ENCODE results near the gene RNF103. TPM values are rescaled to one million over a fixed set of nuclear protein-coding genes. Genes with fewer than 3 reads are reported as not detected.
A peak's percentile ranks its signal among the peaks of the same experiment; 100 is the strongest.

RNF103 gene
- total and polyA plus RNA-seq, 2 of the 13 experiments (the other 11 are each of a cell fraction or from before 2014, with no cell fraction given): 19.8 to 21.1 TPM

DNA sequence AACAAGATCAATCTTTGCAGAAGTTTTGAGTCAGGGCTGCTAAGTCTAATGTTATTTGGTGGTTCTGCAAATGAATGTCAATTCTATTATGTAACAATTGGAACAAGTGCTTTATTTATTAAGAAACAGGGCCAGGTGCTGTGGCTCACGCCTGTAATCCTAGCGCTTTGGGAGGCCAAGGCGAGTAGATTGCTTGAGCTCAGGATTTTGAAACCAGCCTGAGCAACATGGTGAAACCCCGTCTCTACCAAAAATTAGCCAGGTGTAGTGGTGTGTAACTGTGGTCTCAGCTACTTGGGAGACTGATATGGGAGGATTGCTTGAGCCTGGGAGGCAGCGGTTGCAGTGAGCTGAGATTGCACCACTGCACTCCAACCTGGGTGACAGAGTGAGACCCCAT lies 13.2 kb upstream of the RNF103 start (continued):
- TF ChIP-seq, protein P1, sequence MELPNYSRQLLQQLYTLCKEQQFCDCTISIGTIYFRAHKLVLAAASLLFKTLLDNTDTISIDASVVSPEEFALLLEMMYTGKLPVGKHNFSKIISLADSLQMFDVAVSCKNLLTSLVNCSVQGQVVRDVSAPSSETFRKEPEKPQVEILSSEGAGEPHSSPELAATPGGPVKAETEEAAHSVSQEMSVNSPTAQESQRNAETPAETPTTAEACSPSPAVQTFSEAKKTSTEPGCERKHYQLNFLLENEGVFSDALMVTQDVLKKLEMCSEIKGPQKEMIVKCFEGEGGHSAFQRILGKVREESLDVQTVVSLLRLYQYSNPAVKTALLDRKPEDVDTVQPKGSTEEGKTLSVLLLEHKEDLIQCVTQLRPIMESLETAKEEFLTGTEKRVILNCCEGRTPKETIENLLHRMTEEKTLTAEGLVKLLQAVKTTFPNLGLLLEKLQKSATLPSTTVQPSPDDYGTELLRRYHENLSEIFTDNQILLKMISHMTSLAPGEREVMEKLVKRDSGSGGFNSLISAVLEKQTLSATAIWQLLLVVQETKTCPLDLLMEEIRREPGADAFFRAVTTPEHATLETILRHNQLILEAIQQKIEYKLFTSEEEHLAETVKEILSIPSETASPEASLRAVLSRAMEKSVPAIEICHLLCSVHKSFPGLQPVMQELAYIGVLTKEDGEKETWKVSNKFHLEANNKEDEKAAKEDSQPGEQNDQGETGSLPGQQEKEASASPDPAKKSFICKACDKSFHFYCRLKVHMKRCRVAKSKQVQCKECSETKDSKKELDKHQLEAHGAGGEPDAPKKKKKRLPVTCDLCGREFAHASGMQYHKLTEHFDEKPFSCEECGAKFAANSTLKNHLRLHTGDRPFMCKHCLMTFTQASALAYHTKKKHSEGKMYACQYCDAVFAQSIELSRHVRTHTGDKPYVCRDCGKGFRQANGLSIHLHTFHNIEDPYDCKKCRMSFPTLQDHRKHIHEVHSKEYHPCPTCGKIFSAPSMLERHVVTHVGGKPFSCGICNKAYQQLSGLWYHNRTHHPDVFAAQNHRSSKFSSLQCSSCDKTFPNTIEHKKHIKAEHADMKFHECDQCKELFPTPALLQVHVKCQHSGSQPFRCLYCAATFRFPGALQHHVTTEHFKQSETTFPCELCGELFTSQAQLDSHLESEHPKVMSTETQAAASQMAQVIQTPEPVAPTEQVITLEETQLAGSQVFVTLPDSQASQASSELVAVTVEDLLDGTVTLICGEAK (IDR thresholded peaks at IDR 0.05): no peak
- TF ChIP-seq, protein P1 (CRISPR knock-in tag; IDR thresholded peaks at IDR 0.05): peak; percentile 97
- peak; percentile 32; the same call in 1 of the 2 replicates for TF ChIP-seq MIER3 (CRISPR knock-in tag; IDR thresholded peaks at IDR 0.05; ENCODE audit: borderline replicate concordance)
- TF ChIP-seq NCOA2 (CRISPR knock-in tag; IDR thresholded peaks at IDR 0.05): peak; percentile 18; the same call in 1 of the 2 replicates
- TF ChIP-seq ARID5B (CRISPR knock-in tag; IDR thresholded peaks at IDR 0.05): 0 out of 2 replicates have a peak, but pooled peaks have one; percentile 12
- TF ChIP-seq ZNF710 (CRISPR knock-in tag; IDR thresholded peaks at IDR 0.05; ENCODE audit: borderline replicate concordance): peak; percentile 60; the same call in 1 of the 2 replicates
- peak; percentile 35; the same call in 1 of the 2 replicates for TF ChIP-seq SALL1 (CRISPR knock-in tag; IDR thresholded peaks at IDR 0.05)
- no peak for TF ChIP-seq ZNF660 (CRISPR knock-in tag; IDR thresholded peaks at IDR 0.05; ENCODE audit: borderline replicate concordance, low read depth)
- 0 out of 2 replicates have a peak, but pooled peaks have one; percentile 50 for TF ChIP-seq ZMYM2 (CRISPR knock-in tag; IDR thresholded peaks at IDR 0.05)
- no peak for TF ChIP-seq CREBL2 (CRISPR knock-in tag; IDR thresholded peaks at IDR 0.05; ENCODE audit: borderline replicate concordance)
- 0 out of 2 replicates have a peak, but pooled peaks have one; percentile 18 for TF ChIP-seq ATF2 (CRISPR knock-in tag; IDR thresholded peaks at IDR 0.05)

Data from HepG2 (cell line).